Measurements from ENCODE around the gene MCMBP.

The MCMBP gene

DNA sequence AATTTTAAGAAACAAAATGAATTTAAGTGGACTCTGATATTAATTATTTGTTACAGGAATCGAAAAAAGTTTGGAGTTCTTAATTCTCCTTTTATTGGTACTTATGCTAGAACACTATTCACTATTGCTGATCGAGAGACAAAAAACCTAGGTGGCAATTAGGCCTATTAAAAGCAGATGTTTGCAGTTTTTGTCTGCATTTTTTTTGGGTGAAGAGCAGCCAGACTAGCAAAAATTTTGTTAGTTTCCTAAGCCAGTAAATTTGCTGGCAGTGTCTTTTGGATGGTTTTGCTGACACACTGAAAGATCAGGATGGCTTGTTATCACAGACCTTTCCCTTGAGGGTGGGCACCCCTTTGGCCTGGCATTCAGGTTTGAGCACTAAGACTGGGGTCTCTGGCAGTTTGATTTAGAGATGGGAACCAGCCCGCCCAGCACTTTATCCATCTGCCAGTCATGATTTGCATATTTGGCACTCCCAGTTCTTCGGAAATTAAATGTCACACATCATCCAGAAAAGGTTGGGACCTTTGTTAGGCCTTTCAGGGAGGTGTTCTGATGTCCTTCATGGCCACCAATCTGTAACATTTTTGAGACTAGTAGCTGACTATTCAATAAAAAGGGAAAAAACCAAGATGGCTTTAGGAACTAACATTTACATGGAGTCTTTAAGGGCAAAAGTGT, 89.5 kb downstream of the MCMBP start:
- DNase-seq: no peak

DNA sequence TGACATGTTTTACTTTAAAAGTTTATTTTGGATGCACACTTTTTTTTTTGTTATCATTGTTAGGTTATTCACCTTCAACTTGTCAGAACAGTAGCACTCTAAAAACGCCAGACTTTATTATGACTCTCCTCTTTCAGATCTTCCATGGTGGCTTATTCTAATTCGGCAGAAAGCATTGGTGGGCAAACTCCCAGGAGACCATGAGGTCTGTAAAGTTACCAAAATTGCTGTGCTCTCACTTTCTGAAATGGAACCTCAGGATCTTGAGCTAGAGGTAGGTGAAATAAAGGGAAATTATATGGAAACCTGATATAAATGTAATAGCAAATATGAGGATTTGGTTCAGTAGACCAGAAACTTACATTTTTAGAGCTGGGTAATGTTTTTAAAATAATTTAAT, 91.1 kb downstream of the MCMBP start:
- no peak for DNase-seq

DNA sequence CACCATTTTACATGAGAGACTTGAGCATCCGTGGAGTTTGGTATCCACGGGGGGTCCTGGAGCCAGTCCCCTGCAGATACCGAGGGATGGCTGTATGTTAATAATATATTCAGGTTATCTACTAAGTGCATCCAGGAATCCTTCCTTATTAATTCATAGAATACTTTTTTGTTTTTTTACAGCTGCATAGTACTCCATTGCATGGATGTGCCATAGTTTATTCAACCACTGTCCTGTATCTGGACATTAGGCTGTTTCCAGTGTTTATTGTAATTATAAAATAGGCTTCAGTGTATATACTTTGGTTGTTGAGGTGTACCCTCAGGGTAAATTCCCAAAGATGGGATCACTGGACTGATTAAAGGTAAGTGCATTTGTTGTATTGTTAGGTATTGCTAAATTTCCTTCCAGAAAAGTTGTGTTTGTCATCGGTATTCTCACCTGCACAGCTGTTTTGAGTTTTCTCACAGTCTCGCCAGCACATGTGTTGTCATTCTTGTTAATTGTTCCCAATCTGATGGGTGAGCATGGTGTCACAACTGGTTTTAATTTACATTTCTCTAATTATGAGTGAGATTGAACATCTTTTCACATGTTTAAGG, 91.7 kb downstream of the MCMBP start:
- no peak for DNase-seq

Data from NCI-H774 (cell line).